ENCODE results near the gene ANKRD33B.

The ANKRD33B gene

GRCh38 chr5:10530601-10531320, 33.1 kb upstream of the ANKRD33B start:
- Mint-ChIP-seq H3K4me3 (no peak overlapping the region), H3K4me1 (ENCODE audit: low read depth) (peaks cover 2% of the 10 kb centered on the region), H3K36me3 (ENCODE audit: low read depth) (no peaks in the 10 kb centered on the region), H3K27ac (no peak overlapping the region), H3K27me3 (ENCODE audit: low read depth) (peaks cover 2% of the 10 kb centered on the region), H3K9me3 (no peaks in the 10 kb centered on the region)
- DNase-seq (ENCODE audit: low spot score) = no peak

DNA sequence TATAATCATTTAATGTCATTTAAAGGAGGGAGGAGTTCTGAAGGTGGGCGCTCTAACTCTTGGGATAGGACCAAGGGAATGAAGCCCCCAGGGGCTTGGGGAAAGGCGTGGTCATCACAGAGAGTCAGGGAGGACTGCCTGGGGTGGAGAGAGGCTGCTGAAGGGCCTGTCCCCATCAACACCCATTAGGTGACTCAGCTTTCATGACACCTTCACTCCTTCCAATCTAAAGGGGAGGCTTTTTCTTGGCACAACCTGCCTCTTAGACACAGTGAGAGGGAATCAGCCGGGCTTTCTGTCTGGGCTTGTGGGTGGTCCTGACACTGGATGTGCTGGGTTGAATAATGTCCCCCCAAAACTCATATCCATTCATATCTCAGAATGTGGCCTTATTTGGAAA, 31.4 kb upstream of the ANKRD33B start:
- Mint-ChIP-seq H3K27ac (no peak overlapping the region), H3K27me3 (ENCODE audit: low read depth) (peaks cover 2% of the 10 kb centered on the region), H3K4me3 (no peak overlapping the region), H3K36me3 (ENCODE audit: low read depth) (no peaks in the 10 kb centered on the region), H3K9me3 (no peaks in the 10 kb centered on the region), H3K4me1 (ENCODE audit: low read depth) (peaks cover 6% of the 10 kb centered on the region)
- no peak for DNase-seq (ENCODE audit: low spot score)

GRCh38 chr5:10533226-10533625, 30.6 kb upstream of the ANKRD33B start:
- H3K27me3 Mint-ChIP-seq (ENCODE audit: low read depth) = peaks cover 2% of the 10 kb centered on the region
- H3K27ac Mint-ChIP-seq = no peak overlapping the region
- peaks cover 5% of the 10 kb centered on the region for H3K4me1 Mint-ChIP-seq (ENCODE audit: low read depth)
- no peaks in the 10 kb centered on the region for H3K36me3 Mint-ChIP-seq (ENCODE audit: low read depth)
- no peak overlapping the region for H3K4me3 Mint-ChIP-seq
- H3K9me3 Mint-ChIP-seq = no peaks in the 10 kb centered on the region
- DNase-seq (ENCODE audit: low spot score) = no peak

- Mint-ChIP-seq H3K4me3 (no peak overlapping the region), H3K27ac (no peak overlapping the region), H3K27me3 (ENCODE audit: low read depth) (peaks cover 7% of the 10 kb centered on the region)
Observed at GRCh38 chr5:10534561-10535530, 29.0 kb upstream of the ANKRD33B start.

DNA sequence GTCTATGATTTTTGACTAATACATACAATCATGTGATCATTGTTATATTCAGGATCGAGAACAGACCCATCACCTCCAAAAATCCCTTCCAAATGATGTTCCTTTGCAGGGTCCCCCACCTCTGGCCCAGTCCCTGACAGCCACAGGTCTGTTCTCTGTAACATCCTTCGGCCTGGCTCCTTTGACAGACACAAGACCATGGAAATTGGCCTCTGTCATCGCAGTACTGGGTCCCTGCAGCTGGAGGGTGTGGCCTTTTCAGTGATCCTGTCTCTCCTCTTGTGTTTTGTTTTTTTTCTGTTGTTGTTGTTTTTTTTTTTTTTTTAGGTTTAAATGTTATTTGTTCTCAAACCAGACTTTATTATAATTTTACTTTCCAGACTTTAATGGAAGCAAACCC, 27.4 kb upstream of the ANKRD33B start:
- Mint-ChIP-seq H3K9me3 (no peaks in the 10 kb centered on the region), H3K4me1 (ENCODE audit: low read depth) (peaks cover 5% of the 10 kb centered on the region), H3K27me3 (ENCODE audit: low read depth) (peaks cover 12% of the 10 kb centered on the region), H3K36me3 (ENCODE audit: low read depth) (no peaks in the 10 kb centered on the region), H3K4me3 (peak overlapping the region; percentile 56), H3K27ac (no peak overlapping the region)
- no peak for DNase-seq (ENCODE audit: low spot score)

More at GRCh38 chr5:10534561-10535530, 29.0 kb upstream of the ANKRD33B start:
- no peaks in the 10 kb centered on the region for H3K9me3 Mint-ChIP-seq
- DNase-seq (ENCODE audit: low spot score) = no peak
- peaks cover 5% of the 10 kb centered on the region for H3K4me1 Mint-ChIP-seq (ENCODE audit: low read depth)
- no peaks in the 10 kb centered on the region for H3K36me3 Mint-ChIP-seq (ENCODE audit: low read depth)

DNA sequence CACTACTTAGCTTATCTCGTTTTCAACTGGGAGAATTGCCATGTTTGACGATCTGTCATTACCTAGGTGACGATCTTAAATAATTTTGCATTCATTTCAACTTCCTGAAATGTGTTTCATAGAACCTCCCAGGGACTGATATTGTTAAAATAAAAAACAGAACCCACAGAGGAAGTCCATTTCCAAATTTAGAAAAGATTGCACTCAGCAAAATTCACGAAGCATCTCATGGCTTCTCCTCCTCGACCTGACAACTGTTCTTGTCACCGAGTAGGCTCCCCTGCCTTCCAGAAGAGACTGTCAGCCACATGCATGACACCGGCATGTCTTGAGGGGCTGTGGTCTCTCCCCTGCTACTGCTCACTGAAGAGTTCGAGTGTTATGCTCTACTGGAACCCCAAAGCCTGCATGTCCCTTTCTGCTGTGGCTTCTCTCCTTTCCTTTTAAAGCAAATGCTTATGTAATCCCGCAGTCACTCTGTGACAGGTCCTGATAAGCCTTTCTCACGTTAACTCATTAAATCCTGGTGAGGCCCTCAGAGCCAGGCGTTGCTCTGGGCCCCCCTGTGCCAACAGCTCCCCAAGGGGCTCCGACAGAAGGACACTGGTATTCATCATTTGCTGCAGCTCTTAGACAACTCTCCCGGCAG, 26.8 kb upstream of the ANKRD33B start:
- H3K36me3 Mint-ChIP-seq (ENCODE audit: low read depth) = no peaks in the 10 kb centered on the region
- no peaks in the 10 kb centered on the region for H3K9me3 Mint-ChIP-seq
- H3K4me1 Mint-ChIP-seq (ENCODE audit: low read depth) = peaks cover 5% of the 10 kb centered on the region
- peaks cover 13% of the 10 kb centered on the region for H3K27me3 Mint-ChIP-seq (ENCODE audit: low read depth)
- H3K27ac Mint-ChIP-seq = no peak overlapping the region
- no peak for DNase-seq (ENCODE audit: low spot score)
- peak overlapping the region; percentile 56 for H3K4me3 Mint-ChIP-seq

DNA sequence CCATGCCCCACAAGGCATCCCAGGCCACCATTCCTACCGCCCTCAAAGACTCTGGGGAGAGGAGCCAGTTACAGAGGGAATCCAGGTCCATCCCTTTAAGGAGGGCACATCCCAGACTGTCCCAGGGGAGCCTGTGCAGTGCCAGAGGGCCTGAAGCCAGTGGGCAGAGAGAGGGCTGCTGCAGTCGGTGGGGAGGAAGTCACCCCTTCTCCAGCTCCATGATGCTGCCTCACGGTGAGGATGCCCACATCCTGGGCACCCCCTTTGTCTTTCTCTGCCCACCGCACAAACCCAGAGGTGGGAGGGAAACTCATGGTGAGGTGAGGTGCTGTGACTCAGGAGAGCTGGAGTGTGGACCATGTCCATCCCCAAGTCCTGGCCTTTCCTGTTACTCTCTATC, 26.2 kb upstream of the ANKRD33B start:
- Mint-ChIP-seq H3K27me3 (ENCODE audit: low read depth) (peaks cover 14% of the 10 kb centered on the region), H3K27ac (no peak overlapping the region), H3K9me3 (no peaks in the 10 kb centered on the region), H3K4me1 (ENCODE audit: low read depth) (peaks cover 5% of the 10 kb centered on the region), H3K4me3 (peak overlapping the region; percentile 56), H3K36me3 (ENCODE audit: low read depth) (no peaks in the 10 kb centered on the region)
- no peak for DNase-seq (ENCODE audit: low spot score)

- DNase-seq (ENCODE audit: low spot score) = no peak
- no peak overlapping the region for H3K27ac Mint-ChIP-seq
- no peak overlapping the region for H3K4me3 Mint-ChIP-seq
- no peaks in the 10 kb centered on the region for H3K9me3 Mint-ChIP-seq
- no peaks in the 10 kb centered on the region for H3K36me3 Mint-ChIP-seq (ENCODE audit: low read depth)
- H3K27me3 Mint-ChIP-seq (ENCODE audit: low read depth) = peaks cover 14% of the 10 kb centered on the region
- H3K4me1 Mint-ChIP-seq (ENCODE audit: low read depth) = peaks cover 5% of the 10 kb centered on the region
Observed at GRCh38 chr5:10538103-10538788, 25.6 kb upstream of the ANKRD33B start.

DNA sequence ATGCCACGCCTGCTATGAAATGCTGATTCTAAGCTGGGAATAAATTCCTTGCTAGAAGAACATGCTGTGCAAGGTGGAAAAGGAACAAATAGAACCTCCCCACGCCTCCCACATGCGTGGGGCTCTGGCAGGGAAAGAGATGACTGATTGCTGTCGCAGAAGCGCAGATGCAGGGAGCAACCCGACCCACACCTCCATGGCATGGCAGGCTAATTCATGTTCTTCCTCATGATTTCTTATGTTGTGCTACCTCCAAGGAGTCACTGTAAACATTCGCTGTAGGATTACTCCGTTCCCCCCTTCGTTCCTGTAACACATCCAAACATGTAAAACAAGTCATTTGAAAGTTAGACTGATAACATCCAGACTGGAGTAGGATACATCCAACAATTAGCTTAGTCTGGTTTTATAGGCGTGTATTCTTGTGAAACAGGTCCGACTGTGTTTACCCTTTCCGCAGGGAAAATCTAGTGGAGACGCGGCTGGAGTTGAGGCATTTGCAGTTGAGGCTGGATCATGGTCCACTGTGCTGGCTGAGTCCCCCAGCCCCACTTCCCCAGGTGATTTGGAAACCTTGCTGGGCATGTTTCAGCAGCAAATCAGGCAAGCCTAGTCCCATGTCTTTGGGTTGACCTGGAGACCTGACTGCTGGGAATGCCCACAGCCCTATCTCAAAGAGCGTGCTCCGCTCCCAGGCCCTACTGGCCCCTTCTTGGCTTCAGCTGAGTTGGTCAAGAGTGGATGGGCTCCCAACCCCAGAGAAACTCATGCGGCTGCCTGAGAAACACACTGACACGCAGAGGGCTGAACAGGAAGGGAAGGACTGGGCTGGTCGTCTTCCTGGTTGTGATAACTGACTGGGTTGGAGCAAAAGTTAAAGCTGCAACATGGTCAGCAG, 24.8 kb upstream of the ANKRD33B start:
- peaks cover 5% of the 10 kb centered on the region for H3K4me1 Mint-ChIP-seq (ENCODE audit: low read depth)
- no peak overlapping the region for H3K4me3 Mint-ChIP-seq
- no peak overlapping the region for H3K27ac Mint-ChIP-seq
- H3K27me3 Mint-ChIP-seq (ENCODE audit: low read depth) = peaks cover 14% of the 10 kb centered on the region
- no peaks in the 10 kb centered on the region for H3K9me3 Mint-ChIP-seq
- DNase-seq (ENCODE audit: low spot score) = no peak
- no peaks in the 10 kb centered on the region for H3K36me3 Mint-ChIP-seq (ENCODE audit: low read depth)

DNA sequence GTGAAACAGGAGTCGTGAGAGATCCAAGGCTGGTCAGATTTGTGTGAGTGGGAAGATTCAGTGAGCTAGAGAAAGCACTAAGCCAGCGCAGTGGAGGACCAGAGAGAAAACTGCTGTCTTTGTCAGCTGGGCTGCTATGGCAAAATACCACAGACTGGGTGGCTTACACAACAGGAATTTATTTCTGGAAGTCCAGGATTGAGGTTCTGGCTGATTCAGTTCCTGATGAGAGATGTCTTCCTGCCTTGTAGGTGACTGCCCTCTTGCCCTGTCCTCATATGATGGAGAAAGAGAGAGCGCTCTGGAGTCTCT, 24.2 kb upstream of the ANKRD33B start:
- Mint-ChIP-seq H3K27me3 (ENCODE audit: low read depth) (peaks cover 18% of the 10 kb centered on the region), H3K27ac (no peak overlapping the region), H3K4me1 (ENCODE audit: low read depth) (peaks cover 5% of the 10 kb centered on the region), H3K9me3 (no peaks in the 10 kb centered on the region), H3K4me3 (no peak overlapping the region), H3K36me3 (ENCODE audit: low read depth) (no peaks in the 10 kb centered on the region)
- no peak for DNase-seq (ENCODE audit: low spot score)

DNA sequence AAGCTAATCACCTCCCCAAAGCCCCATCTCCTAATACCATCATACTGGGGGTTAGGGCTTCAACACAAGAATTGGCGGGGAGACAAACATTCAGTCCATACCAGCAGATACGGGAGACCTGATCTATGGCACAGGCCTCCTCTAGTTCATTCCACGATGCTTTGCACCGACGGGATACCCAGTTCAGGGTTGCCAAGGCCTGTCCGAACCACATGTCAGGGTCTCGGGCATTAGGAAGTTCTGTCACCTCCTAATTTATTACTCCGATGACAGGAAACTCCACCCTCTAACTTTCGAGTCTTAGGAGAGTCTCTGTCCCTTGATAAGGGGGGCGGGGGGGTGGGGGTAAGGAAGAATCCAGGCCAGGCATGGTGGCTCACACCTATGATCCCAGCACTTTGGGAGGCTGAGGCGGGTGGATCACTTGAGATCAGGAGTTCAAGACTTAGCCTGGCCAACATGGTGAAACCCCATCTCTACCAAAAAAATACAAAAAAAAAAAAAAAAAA, 23.8 kb upstream of the ANKRD33B start:
- peaks cover 19% of the 10 kb centered on the region for H3K27me3 Mint-ChIP-seq (ENCODE audit: low read depth)
- H3K4me1 Mint-ChIP-seq (ENCODE audit: low read depth) = peaks cover 5% of the 10 kb centered on the region
- no peak overlapping the region for H3K4me3 Mint-ChIP-seq
- no peaks in the 10 kb centered on the region for H3K36me3 Mint-ChIP-seq (ENCODE audit: low read depth)
- no peak for DNase-seq (ENCODE audit: low spot score)
- no peaks in the 10 kb centered on the region for H3K9me3 Mint-ChIP-seq
- H3K27ac Mint-ChIP-seq = no peak overlapping the region

DNA sequence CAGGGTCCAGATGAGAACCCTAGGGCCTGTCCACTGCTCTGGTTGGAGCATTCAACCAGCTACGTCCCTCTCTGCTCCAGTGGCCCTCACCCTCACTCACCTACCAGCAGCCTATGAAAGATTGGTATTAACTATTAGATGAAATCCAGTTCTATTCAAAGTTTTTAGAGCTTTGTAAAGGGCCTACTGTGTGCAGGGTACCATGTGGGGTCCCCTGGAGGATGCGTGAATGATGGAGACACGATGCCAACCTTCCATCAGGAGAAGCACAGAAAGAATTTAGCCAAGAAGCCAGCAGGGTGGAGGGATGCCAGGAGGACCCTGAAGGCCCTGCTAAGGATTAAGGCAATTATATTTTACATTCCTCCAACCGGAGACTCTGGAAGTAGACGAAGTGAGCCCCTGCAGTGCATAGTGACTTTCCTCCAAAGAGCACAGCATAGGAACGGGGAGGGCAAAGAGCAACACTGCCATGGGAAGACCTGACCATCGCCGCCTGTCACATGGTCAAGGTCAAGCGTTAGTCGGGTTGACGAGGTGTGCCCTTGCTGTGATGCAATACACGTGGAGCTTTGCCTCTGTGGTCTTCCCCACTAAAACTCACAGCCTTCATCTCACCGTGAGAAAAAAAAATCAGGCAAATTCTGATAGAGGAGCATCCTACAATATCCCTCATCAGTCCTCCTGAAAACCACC, 22.8 kb upstream of the ANKRD33B start:
- peaks cover 5% of the 10 kb centered on the region for H3K4me1 Mint-ChIP-seq (ENCODE audit: low read depth)
- no peaks in the 10 kb centered on the region for H3K36me3 Mint-ChIP-seq (ENCODE audit: low read depth)
- DNase-seq (ENCODE audit: low spot score) = no peak
- H3K9me3 Mint-ChIP-seq = no peaks in the 10 kb centered on the region
- peaks cover 23% of the 10 kb centered on the region for H3K27me3 Mint-ChIP-seq (ENCODE audit: low read depth)
- no peak overlapping the region for H3K4me3 Mint-ChIP-seq
- H3K27ac Mint-ChIP-seq = no peak overlapping the region

Measured in T-helper 2 cell treated with Interferon-gamma antibody and Interleukin-4, amounts not matched to agents 5 μg/mL and 100 μg/mL, for 36 hours (primary cell).